Mucosa of descending colon (tissue), 3 donors: ENCODE results near the gene THEM5. TPM values are rescaled to one million over a fixed set of nuclear protein-coding genes. Genes with fewer than 3 reads are reported as not detected.

ENCODE experiments used
- ATAC-seq: fragments of 200-7000 bp; cut with Tn5 transposase; one replicate; pipeline ENCODE4 v1.9.1; 2020; ENCODE audit warnings: mild to moderate bottlenecking, moderate library complexity
- DNase-seq, 3 donors: peaks; one replicate each; pipeline ENCODE4 v3.0.0-alpha.2; 2020
- H3K36me3 ChIP-seq: fragments of 200-600 bp; one replicate; pipeline ENCODE4 v1.8.0; 2021; ENCODE audit warnings: low read depth, mild to moderate bottlenecking
- H3K4me1 ChIP-seq: fragments of 200-600 bp; one replicate; pipeline ENCODE4 v1.8.0; 2021; ENCODE audit warnings: low read depth, mild to moderate bottlenecking
- H3K4me3 ChIP-seq: fragments of 200-600 bp; one replicate; pipeline ENCODE4 v1.8.0; 2021; ENCODE audit warnings: mild to moderate bottlenecking
- H3K9me3 ChIP-seq: fragments of 200-600 bp; one replicate; pipeline ENCODE4 v1.8.0; 2021; ENCODE audit warnings: mild to moderate bottlenecking
- intact Hi-C, 2 donors: fragments of 100-400 bp; cut with DNase I in 1 of 2; cut with micrococcal nuclease in 1 of 2; formaldehyde crosslinking; loops; one replicate each; pipeline versions ENCODE4 v1.11.0 to v1.11.1; 2022; cut with DNase I, micrococcal nuclease
- total RNA-seq, 3 donors: library from RNA; stranded (reverse); fragmentation: NEBNext Ultra II Directional in 2 of 3; extraction: Animal tissue kit (Norgen Biotek cat#: 25700) in 2 of 3; gene quantifications; one replicate each; pipeline versions ENCODE4 v1.2.1 to v1.2.4, GENCODE V29; 2021 to 2023
- TF ChIP-seq, protein P1 (sequence below): fragments of 200-600 bp; IDR thresholded peaks from one replicate; pipeline ENCODE4 v1.8.0; 2022; ENCODE audit warnings: antibody characterized with exemption, mild to moderate bottlenecking
- donor health status: DM: no; HTN: no; CAD: no; lungs with moderate emphysema.
- donor health status: DM: no; HTN: no; CAD: no.
- donor health status: DM: no; HTN: yes; CAD: no.

The THEM5 gene
- total RNA-seq, 3 donors from 2014 or later, result not detected

DNA sequence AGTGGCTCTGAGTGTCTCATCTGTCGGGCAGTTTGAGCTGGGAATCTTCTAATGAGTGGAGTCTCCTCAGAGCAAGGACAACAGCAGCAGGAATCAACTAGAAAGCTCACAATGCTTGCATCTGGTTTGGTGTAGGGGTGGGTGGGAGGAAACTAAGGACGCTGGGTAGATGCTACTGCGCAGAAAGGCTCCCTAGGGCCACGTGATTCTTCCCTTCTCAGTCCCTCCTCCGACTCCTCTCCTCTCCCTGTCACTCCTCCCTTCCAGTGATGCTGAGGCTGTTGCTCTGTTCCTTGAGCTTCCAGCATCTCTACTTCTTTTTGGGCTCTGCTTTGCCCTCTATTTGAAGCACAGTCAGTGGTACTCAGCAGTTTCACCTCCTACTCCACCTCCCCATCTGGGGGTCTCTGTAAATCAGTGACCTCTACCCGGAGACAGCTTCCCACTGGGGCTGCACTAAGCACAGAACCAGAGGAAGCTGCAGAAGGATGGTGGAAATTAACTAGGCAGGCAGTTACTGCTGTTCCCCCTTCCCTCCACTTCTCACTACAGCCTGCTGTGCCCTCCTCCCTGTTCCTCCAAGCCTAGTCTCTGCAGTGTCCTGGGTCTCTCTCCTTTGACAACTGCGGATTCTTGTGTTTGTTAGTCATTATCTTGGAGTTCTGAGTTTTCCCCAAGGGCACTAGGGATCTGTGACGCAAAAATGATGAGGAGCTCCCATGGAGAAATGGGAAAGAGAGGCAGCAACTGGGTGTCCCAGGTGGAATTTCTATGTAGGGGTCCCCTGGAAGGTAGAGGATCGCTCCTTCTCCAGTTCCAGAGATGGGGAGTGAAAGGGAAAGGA lies 54.1 kb downstream of the THEM5 start:
- no peak for DNase-seq
- Histone ChIP-seq H3K9me3 (no peaks in the 10 kb centered on the region), H3K4me3 (no peak overlapping the region), H3K36me3 (no peaks in the 10 kb centered on the region), H3K4me1 (no peaks in the 10 kb centered on the region)
- TF ChIP-seq, protein P1, sequence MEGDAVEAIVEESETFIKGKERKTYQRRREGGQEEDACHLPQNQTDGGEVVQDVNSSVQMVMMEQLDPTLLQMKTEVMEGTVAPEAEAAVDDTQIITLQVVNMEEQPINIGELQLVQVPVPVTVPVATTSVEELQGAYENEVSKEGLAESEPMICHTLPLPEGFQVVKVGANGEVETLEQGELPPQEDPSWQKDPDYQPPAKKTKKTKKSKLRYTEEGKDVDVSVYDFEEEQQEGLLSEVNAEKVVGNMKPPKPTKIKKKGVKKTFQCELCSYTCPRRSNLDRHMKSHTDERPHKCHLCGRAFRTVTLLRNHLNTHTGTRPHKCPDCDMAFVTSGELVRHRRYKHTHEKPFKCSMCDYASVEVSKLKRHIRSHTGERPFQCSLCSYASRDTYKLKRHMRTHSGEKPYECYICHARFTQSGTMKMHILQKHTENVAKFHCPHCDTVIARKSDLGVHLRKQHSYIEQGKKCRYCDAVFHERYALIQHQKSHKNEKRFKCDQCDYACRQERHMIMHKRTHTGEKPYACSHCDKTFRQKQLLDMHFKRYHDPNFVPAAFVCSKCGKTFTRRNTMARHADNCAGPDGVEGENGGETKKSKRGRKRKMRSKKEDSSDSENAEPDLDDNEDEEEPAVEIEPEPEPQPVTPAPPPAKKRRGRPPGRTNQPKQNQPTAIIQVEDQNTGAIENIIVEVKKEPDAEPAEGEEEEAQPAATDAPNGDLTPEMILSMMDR, result no peak
- intact Hi-C loops, result no loop called here
- no peak for ATAC-seq

DNA sequence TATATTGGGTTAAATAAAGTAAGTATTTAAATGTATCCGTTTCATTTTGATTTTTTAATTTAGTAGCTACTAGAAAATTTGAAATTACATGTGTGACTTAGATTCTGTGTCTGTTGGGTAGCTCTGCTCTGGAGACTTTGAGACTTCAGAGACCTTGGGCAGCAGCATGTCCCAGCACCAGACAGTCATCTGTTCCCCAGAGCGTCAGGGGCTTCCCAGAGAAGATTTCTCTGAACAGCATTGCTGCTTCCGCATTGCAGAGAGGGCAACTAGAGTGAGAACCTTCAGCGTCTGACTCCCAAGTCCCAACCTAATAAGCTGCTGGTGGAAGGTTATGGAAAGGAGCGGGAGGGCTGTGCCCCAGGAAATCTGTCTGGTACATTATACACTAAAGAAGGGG lies 54.9 kb downstream of the THEM5 start:
- intact Hi-C loops, result no loop called here
- TF ChIP-seq, protein P1, result no peak
- Histone ChIP-seq H3K36me3 (no peaks in the 10 kb centered on the region), H3K9me3 (no peaks in the 10 kb centered on the region), H3K4me3 (no peak overlapping the region), H3K4me1 (no peaks in the 10 kb centered on the region)
- ATAC-seq, result no peak
- no peak for DNase-seq

Other genes starting within 250 kb of the THEM5 start
- gene SNX27, start 241.7 kb downstream of the THEM5 start, total RNA-seq, result 10 to 100 TPM; 25.5 to 59.0 (median 34.8) TPM
- 1 to 10 TPM; 2.3 to 4.3 (median 2.8) TPM for gene CELF3, start 136.9 kb downstream of the THEM5 start, total RNA-seq
- not detected for gene RIIAD1, start 132.2 kb downstream of the THEM5 start, total RNA-seq
- 10 to 100 TPM; 46.5 to 51.2 (median 50.9) TPM for gene MRPL9, start 90.2 kb downstream of the THEM5 start, total RNA-seq
- 10 to 100 TPM in 1 of 3 donors, 1 to 10 TPM in 2; 5.8 to 11.4 (median 7.4) TPM for gene TDRKH, start 63.2 kb downstream of the THEM5 start, total RNA-seq
- gene LINGO4, start 48.3 kb downstream of the THEM5 start, total RNA-seq, result under 1 TPM; 0.23 to 0.54 (median 0.24) TPM
- 10 to 100 TPM in 2 of 3 donors, 1 to 10 TPM in 1; 9.5 to 29.5 (median 17.7) TPM for gene RORC, start 21.9 kb downstream of the THEM5 start, total RNA-seq
- gene C2CD4D, start 13.9 kb downstream of the THEM5 start, total RNA-seq, result 1 to 10 TPM in 1 of 3 donors, under 1 TPM in 2; 0.51 to 1.0 (median 0.61) TPM
- gene THEM4, start 55.8 kb upstream of the THEM5 start, total RNA-seq, result 10 to 100 TPM in 2 of 3 donors, 1 to 10 TPM in 1; 9.1 to 12.7 (median 11.3) TPM
- gene S100A10, start 140.1 kb upstream of the THEM5 start, total RNA-seq, result 1,000 to 10,000 TPM in 2 of 3 donors, 100 to 1,000 TPM in 1; 540 to 1,335 (median 1,083) TPM
- 100 to 1,000 TPM in 1 of 3 donors, 10 to 100 TPM in 2; 88.8 to 230 (median 93.8) TPM for gene S100A11, start 183.3 kb upstream of the THEM5 start, total RNA-seq
- not detected for gene TCHHL1, start 235.4 kb upstream of the THEM5 start, total RNA-seq